Left renal pelvis (tissue), 4 donors: ENCODE data around the gene ARHGEF7. TPM values are rescaled to one million over a fixed set of nuclear protein-coding genes. Genes with fewer than 3 reads are reported as not detected.
A peak's percentile ranks its signal among the peaks of the same experiment; 100 is the strongest.
"Not testable (repeated sequence)": the region's sequence is repeated elsewhere in the genome, so short reads cannot be mapped to it uniquely, and the experiment has no call there.

Experiments
- DNase-seq, 4 donors: peaks; one replicate each; pipeline ENCODE4 v3.0.0-alpha.2; 2013; ENCODE audit warnings: low read depth in 4 of 4, low spot score in 3 of 4
- polyA plus RNA-seq, 4 donors: library from polyadenylated mRNA; unstranded; fragments of 120-200 nt; gene quantifications; one replicate each; pipeline ENCODE4 v1.2.1, GENCODE V29; 2013; ENCODE audit not compliant: insufficient read length in 4 of 4

Gene ARHGEF7
- polyA plus RNA-seq, 4 donors, result 65.6 to 89.0 (median 71.8) TPM

DNA sequence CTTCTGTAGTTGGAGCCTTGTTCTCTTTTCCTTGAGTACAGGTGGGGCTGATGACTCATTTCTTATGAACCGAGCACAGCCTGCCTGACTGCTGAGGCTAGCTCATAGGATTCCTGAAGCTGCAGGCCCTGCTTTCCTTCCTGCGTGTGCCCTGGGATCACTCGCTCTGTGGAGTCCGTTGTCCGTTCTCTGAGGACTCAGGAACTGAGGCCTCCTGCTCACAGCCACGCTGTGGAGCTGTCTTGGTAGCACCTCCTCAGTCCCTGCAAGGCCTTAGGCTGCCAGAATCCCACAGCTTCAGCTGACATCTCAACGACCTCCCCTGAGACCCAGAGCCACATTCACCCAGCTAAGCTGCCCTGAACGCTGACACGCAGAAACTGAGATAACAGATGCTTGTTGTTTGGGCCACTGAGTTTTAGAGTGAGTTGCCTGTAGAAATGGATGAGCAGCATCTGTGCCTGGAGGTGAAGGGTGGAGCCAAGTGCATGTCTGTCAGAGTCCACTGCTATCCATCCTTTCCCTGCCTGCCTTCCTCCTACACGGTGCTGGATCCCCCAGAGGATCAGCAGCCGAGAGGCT is 72.9 kb downstream of the ARHGEF7 start:
- no peak for DNase-seq

DNA sequence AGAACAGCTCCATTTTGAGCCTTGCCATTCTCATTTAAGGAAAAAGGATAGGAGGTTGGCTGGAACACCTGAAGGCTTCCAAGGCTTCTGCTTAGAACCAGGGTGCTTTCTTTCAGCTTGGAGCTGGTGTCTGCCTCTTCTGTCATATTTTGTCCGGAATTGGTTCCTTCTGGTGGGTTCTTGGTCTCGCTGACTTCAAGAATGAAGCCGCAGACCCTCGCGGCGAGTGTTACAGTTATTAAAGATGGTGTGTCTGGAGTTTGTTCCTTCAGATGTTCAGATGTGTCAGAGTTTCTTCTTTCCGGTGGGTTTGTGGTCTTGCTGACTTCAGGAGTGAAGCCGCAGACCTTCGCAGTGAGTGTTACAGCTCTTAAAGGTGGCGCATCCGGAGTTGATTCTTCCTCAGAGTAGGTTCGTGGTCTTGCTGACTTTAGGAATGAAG is 74.0 kb downstream of the ARHGEF7 start:
- not testable (repeated sequence) for DNase-seq

DNA sequence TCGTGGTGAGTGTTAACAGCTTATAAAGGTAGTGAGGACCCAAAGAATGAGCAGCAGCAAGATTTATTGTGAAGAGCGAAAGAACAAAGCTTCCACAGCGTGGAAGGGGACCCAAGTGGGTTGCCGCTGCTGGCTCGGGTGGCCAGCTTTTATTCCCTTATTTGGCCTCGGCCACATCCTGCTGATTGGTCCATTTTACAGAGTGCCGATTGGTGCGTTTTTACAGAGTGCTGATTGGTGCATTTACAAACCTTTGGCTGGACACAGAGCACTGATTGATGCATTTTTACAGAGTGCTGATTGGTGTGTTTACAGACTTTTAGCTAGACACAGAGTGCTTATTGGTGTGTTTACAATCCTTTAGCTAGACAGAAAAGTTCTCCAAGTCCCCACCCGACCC is 74.4 kb downstream of the ARHGEF7 start:
- not testable (repeated sequence) for DNase-seq

- not testable (repeated sequence) for DNase-seq
Observed at GRCh38 chr13:111193223-111193622, 78.1 kb downstream of the ARHGEF7 start.

DNA sequence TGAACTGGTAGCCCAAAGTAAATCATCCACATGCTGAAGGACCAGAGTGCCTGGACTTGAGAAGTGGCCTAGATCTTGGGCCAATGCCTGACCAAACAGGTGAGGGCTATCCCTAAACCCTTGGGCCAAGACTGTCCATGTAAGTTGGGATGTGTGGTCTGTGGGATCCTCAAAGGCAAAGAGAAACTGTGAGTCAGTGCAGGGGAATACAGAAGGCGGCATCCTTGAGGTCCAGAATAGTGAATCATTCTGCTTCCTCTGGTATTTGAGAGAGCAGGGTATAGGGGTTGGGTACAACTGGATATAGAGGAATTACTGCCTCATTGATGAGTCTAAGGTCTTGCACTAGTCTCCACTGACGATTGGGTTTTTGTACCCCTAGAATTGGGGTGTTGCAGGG is 79.5 kb downstream of the ARHGEF7 start:
- DNase-seq, result not testable (repeated sequence)

DNA sequence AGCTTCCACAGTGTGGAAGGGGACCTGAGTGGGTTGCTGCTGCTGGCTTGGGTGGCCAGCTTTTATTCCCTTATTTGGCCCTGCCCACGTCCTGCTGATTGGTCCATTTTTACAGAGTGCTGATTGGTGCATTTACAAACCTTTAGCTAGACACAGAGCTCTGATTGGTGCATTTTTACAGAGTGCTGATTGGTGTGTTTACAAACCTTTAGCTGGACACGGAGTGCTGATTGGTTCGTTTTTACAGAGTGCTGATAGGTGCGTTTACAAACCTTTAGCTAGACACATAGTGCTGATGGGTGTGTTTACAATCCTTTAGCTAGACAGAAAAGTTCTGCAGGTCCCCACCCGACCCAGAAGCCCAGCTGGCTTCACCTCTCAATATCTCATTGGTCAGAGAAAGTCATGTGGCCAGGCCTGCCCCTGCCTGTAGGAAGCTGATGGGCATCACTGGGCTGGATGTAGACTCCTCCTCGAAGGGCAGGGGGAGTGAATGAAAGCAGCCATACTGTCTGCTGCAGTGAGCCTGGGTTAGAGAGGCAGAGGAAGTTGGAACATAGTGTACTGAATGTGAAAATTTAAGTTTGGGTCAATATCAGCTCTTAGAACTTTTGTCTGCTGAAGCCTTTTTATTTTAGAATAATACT is 83.7 kb downstream of the ARHGEF7 start:
- not testable (repeated sequence) for DNase-seq

DNA sequence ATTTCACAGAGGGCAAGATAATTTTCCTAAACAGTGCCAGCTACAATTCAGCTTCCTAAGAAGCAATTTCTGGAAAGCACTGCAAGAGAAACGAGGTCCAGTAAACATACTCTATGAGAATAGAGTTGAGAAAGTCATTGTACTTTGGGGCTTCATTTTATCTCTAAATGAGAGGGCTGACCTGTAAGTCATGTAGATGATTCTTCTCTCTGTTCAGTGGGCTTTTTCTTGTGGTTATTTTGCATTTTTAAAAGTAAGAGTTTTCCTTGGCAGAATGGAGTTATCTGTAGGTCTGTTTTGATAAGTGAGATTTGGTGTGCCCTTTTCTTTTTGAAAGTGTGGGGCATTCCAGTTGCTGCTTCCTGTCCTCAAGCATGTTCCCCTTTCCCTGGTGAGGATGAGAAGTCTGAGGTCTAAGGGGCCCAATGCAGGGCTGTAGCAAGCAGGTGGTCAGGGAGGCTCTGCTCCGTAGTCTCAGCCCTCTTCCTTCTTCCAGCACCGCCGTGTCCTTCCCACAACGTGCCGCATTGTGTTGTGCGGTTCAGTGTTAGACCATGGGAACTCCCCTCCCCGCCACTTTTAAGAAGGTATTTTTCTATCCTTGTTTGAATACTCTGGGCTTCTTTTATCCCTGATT is 86.3 kb downstream of the ARHGEF7 start:
- DNase-seq, result no peak

- no peak for DNase-seq
Observed at GRCh38 chr13:111202156-111202621, 87.1 kb downstream of the ARHGEF7 start.

GRCh38 chr13:111202745-111203144 is 87.6 kb downstream of the ARHGEF7 start:
- DNase-seq, result peak in 2 of 4 donors; percentile 65 to 74

DNA sequence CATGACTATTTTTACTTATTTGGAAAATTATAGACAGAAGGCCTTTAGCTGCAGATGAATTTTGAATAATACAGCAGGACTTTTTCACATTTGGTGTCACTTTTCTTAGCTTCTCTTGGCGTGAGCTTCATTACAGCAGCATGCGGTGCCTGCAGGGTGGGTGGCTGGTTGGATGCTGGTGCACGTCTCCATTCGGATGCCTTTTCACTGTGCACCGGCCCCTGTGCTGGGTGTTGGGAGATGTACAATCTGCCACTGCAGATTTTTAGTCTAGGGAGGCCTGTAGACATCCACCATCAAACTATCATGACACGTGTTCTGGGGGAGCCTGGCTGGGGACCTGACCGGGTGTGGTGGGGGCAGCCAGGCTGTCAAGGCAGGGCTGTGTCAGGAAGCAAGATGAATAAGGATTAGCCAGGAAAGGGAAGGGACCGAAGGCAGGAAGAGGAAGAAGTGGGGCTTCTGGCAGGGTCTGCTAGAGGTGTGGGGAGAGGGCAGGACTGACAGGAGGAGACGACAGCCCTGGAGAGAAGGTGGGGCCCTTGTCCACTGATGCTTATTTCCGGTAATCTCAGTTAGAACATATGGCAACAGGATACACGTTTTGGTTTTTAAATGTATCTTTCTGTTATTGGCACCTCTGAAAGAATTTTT is 88.8 kb downstream of the ARHGEF7 start:
- no peak for DNase-seq

- no peak for DNase-seq
Observed at GRCh38 chr13:111204438-111205177, 89.5 kb downstream of the ARHGEF7 start.

DNA sequence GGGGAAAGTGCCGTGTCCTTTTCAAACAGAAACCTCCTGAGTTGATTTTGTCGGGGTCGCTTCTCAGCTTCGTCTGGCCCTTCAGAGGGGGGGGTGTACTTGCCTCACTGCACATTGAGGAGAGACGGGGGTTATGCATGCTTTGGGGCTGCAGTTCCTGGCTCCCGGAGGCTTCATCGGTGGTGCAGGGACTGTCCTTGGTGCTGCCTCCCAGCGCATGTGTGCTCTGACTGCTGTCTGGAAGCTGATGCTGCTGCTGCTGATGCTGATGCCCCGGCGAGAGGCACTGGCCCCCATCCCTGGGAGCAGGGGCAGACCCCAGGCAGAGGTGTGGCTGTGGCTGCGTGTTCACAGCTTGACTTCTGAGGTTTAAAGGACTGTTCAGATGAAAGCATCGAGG is 91.0 kb downstream of the ARHGEF7 start:
- DNase-seq, result no peak

- no peak for DNase-seq
Observed at GRCh38 chr13:111209613-111210012, 94.5 kb downstream of the ARHGEF7 start.

DNA sequence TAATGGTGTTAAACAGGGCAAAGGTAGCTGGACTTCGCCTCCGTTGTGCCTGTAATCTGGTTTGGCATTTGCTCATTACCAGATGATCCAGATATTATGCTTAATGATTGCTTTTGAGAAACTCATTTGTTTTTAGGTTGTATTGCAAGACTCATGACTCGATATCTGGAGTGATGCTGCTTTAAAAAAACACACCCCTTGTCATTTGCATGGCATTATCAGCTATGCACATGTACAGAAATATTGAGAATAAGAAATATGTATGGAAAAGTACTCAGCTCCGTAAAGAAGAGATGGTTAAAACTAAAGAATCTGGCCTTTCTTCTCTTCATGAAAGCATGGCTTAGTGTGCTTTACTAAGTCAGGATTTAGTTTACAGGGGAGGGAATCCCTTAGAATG is 95.0 kb downstream of the ARHGEF7 start:
- no peak for DNase-seq

GRCh38 chr13:111210544-111211469 is 95.7 kb downstream of the ARHGEF7 start:
- peak in 2 of 4 donors; percentile 31 to 44 for DNase-seq

DNA sequence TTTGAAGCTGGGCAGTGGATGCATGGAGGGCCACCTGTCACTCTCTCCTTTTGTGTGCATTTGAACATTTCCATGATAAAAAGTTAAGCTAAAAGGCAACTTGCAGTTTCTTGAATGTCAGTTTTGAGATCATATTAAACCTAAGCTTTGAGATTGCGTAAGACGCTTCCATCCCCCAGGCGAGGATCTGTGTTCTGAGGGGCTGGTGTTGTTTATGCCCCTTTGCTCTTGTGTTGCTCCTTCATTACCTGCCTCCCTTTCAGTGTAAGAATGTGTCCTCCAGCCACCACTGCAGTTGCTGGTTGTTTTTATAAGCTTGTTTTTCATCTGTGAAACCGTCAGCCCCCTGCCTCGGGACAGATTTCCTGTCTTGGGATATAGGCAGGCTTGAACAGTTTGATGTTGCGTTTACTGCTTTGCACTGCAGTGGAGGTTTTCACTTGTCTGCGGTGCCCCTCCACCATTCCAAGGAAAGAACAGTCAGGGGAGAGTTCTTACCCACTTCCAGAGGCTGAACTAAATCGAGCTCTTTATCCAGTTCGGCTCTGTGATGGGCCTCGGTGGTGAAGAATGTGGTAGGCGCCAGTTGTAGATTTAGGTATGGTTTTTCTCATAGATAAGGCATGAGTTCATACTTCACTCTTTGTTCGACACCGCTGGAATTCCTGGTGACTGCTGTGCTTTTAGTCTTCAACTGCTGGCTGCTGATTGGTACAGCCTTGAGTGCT is 96.8 kb downstream of the ARHGEF7 start:
- DNase-seq, result no peak

DNA sequence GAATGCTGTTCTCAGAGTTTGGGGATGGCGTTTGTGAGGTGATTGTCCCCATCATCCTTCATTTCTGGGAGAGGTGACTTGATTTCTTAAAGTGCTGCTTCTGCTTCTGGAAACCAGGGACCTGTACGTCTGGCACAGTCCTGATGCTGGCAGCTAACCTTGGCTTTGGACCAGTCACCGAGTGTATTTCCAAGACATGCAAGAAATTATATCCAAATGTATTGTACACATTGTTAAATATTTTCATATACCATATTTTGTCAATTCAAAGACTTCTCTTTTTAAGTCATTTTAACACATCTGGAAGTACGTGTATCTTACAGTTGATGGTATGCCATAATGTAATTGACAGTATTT is 97.4 kb downstream of the ARHGEF7 start:
- no peak for DNase-seq

DNA sequence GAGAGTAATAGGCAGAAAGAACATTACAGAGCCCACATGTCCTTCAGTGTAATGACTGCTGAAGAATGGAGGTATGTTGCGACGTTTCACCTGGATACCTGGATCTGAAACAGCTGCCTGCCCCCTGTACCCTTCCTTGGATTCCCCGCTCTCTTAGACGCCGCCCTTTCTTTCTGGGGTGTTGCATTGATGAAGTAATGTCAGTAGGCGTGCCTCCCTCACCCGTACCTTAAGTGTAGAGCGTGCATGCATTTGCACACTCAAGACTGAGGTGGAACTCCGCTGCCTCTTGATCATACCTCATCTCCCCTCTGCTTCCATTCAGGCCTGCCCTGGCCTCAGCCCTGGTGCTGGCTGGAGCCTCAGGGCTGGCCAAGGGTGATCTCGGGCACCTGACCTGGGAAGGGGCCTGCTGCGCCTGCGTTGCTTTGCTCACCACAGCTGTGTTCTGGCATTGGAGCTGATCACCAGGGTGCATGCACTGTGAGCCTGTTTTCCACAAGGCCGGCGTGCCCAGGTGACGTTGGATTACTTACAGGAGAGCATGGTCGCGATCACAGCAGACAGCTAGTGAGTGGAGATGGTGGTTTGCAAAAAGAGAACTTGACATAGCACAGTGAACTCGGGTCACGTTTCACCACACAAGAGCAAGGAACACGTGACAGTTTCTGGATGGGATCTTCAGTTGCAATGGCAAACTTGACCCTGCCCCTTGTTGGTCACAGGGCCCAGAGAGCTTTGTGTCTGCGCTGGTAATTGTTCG is 99.0 kb downstream of the ARHGEF7 start:
- DNase-seq, result no peak
